K562 (cell line): Measurements from ENCODE around the gene RXFP1. TPM values are rescaled to one million over a fixed set of nuclear protein-coding genes. Genes with fewer than 3 reads are reported as not detected.

Experiments used
- ATAC-seq: fragments of 200-7000 bp; cut with Tn5 transposase; 3 replicates; pipeline ENCODE4 v1.9.1; 2020; ENCODE audit warnings: moderate library complexity
- BruUV-seq: library from RNA; stranded (reverse); fragments of 400-500 nt; replicated peaks from 2 replicates; lab custom pipeline; 2021; lab: Mats Ljungman, UMichigan
- CTCF ChIA-PET: fragments of 300-600 bp; formaldehyde crosslinking; extraction: SDS; loops from one replicate; lab custom pipeline; 2021; ENCODE audit warnings: low intra/inter-chr PET ratio; lab: Yijun Ruan, JAX
- POLR2A ChIA-PET: fragments of 300-600, 350-650 bp; sonication (Branson Sonifier 250); formaldehyde crosslinking; extraction: SDS; loops from one replicate; lab custom pipeline; 2021; ENCODE audit warnings: antibody characterized with exemption, inconsistent platforms; lab: Yijun Ruan, JAX
- DNase-seq, 4 experiments: peaks; one replicate each; pipeline versions ENCODE4 v3.0.0 to v3.0.0-alpha.2; 2011 to 2018; ENCODE audit warnings: low spot score in 3 of 4, mixed read lengths in 3 of 4; ENCODE audit errors: extremely low read depth in 1 of 4
- FAIRE-seq: peaks from 2 replicates; lab custom pipeline; 2011; peaks lifted over from hg19 to GRCh38; lab: Jason Lieb, UNC
- H2AFZ ChIP-seq: 2 replicates; pipeline ENCODE4 v1.6.0; 2011; ENCODE audit warnings: low read depth, low read length, control low read depth, inconsistent platforms
- H3K27ac ChIP-seq: fragments of 200-600 bp; 3 replicates; pipeline ENCODE4 v1.8.0; 2011; ENCODE audit warnings: low read depth, mild to moderate bottlenecking, control low read depth, inconsistent platforms, low read length, moderate library complexity, mixed read lengths; ENCODE audit errors: extremely low read depth
- H3K27me3 ChIP-seq, 2 experiments: fragments of 300-600 bp in 1 of 2; 2 replicates in 1 of 2; 3 replicates in 1 of 2; pipeline versions ENCODE4 v1.6.0 to v1.8.0; 2011; ENCODE audit warnings: inconsistent platforms in 2 of 2, low read length in 2 of 2, mild to moderate bottlenecking in 1 of 2, mixed read lengths in 1 of 2, moderate library complexity in 1 of 2; ENCODE audit not compliant: control insufficient read depth in 2 of 2, insufficient read depth in 2 of 2
- H3K36me3 ChIP-seq: fragments of 300-600 bp; 3 replicates; pipeline ENCODE4 v1.8.0; 2011; ENCODE audit warnings: mild to moderate bottlenecking, low read length, inconsistent platforms; ENCODE audit not compliant: control insufficient read depth, insufficient read depth
- H3K4me1 ChIP-seq, 2 experiments: fragments of 200-600 bp in 1 of 2; replicated peaks in 1 of 2; 2 replicates in 1 of 2; 3 replicates in 1 of 2; pipeline versions ENCODE4 v1.5.1 to v1.8.0; 2011; ENCODE audit warnings: inconsistent platforms in 2 of 2, low read length in 2 of 2, mild to moderate bottlenecking in 1 of 2, mixed read lengths in 1 of 2, moderate library complexity in 1 of 2; ENCODE audit not compliant: control insufficient read depth in 2 of 2, insufficient read depth in 2 of 2
- H3K4me2 ChIP-seq: 2 replicates; pipeline ENCODE4 v1.6.1; 2011; ENCODE audit warnings: low read length, control low read depth, inconsistent platforms, mixed read lengths; ENCODE audit not compliant: insufficient read depth
- H3K4me3 ChIP-seq: fragments of 200-600 bp; sonication (generic), shearing (Covaris generic); 2 replicates; pipeline ENCODE4 v1.5.1; 2016; ENCODE audit warnings: control low read depth, inconsistent platforms
- H3K79me2 ChIP-seq: fragments of 200-600 bp; 3 replicates; pipeline ENCODE4 v1.8.0; 2011; ENCODE audit warnings: low read length, inconsistent platforms; ENCODE audit not compliant: control insufficient read depth, insufficient read depth
- H3K9ac ChIP-seq, 2 experiments: 2 replicates each; pipeline versions ENCODE4 v1.6.0 to v1.6.1; 2011; ENCODE audit warnings: low read depth in 2 of 2, low read length in 2 of 2, control low read depth in 1 of 2, inconsistent platforms in 1 of 2, mild to moderate bottlenecking in 1 of 2, mixed read lengths in 1 of 2; ENCODE audit not compliant: insufficient read depth in 1 of 2
- H3K9me1 ChIP-seq: one replicate; pipeline ENCODE4 v1.6.0; 2011; ENCODE audit warnings: inconsistent platforms, mild to moderate bottlenecking, low read length, moderate library complexity; ENCODE audit not compliant: control insufficient read depth, insufficient read depth
- H3K9me3 ChIP-seq: replicated peaks from 2 replicates; pipeline ENCODE4 v1.5.1; 2011; ENCODE audit warnings: low read depth, low read length, inconsistent platforms; ENCODE audit not compliant: control insufficient read depth, insufficient read depth
- H4K20me1 ChIP-seq: replicated peaks from 2 replicates; pipeline ENCODE4 v1.6.1; 2011; ENCODE audit warnings: low read length, inconsistent platforms, mixed read lengths; ENCODE audit not compliant: control insufficient read depth, insufficient read depth
- BMI1 ChIP-seq: fragments of 150-350 bp; IDR thresholded peaks from 2 replicates; pipeline ENCODE4 v1.6.1; 2014; ENCODE audit warnings: low read length
- EP300 ChIP-seq: IDR thresholded peaks from 2 replicates; pipeline ENCODE4 v1.6.1; 2012; ENCODE audit warnings: low read length, improper control_type of control experiment
- FOXM1 ChIP-seq, 2 experiments: fragments of 450-650 bp in 1 of 2; sonication (generic) in 1 of 2; formaldehyde crosslinking in 1 of 2; IDR thresholded peaks; 2 replicates each; pipeline versions ENCODE4 v1.6.1 to v1.9.0; 2017 to 2022; ENCODE audit warnings: low read depth in 2 of 2, mild to moderate bottlenecking in 2 of 2, missing genetic modification reagents in 1 of 2, moderate library complexity in 1 of 2
- PHB ChIP-seq: fragments of 250-450 bp; sonication (Bioruptor Pico); IDR thresholded peaks from 2 replicates; pipeline ENCODE4 v1.5.0; 2021
- RCOR1 ChIP-seq, 2 experiments: IDR thresholded peaks; 2 replicates each; pipeline ENCODE4 v1.6.1; 2012; ENCODE audit warnings: low read depth in 2 of 2, low read length in 2 of 2, borderline replicate concordance in 1 of 2, improper control_type of control experiment in 1 of 2
- SAP30 ChIP-seq: fragments of 200-600 bp; sonication (generic); IDR thresholded peaks from 2 replicates; pipeline ENCODE4 v1.6.1; 2012; ENCODE audit warnings: borderline replicate concordance, low read depth, mild to moderate bottlenecking, moderate library complexity, low read length, control low read depth, inconsistent platforms; ENCODE audit not compliant: insufficient read depth, poor library complexity, severe bottlenecking
- SFPQ ChIP-seq: fragments of 200-400 bp; formaldehyde crosslinking; IDR thresholded peaks from 2 replicates; pipeline ENCODE4 v1.6.1; 2017; ENCODE audit warnings: mild to moderate bottlenecking, low read depth, low read length, moderate library complexity
- THRB ChIP-seq: fragments of 450-650 bp; formaldehyde crosslinking; conservative IDR thresholded peaks from 2 replicates; pipeline ENCODE4 v1.4.0; 2022; ENCODE audit warnings: mild to moderate bottlenecking, missing genetic modification characterization
- ZKSCAN1 ChIP-seq: fragments of 150-350 bp; IDR thresholded peaks from 2 replicates; pipeline ENCODE4 v1.6.1; 2016; ENCODE audit warnings: low read depth, low read length
- ZNF655 ChIP-seq: fragments of 250-450 bp; sonication (Bioruptor Pico); IDR thresholded peaks from 2 replicates; pipeline ENCODE4 v1.5.0; 2021
- WGBS: fragments of 100-300 bp; shearing (Covaris generic); methylation state at CpG from one replicate; pipeline ENCODE4 v1.1.6; 2016; ENCODE audit warnings: low coverage, mixed read lengths; ENCODE audit not compliant: insufficient coverage; ENCODE audit errors: missing lambda C conversion rate; 5-methylcytosine and 5-hydroxymethylcytosine counted together
- in situ Hi-C: fragments of 300-500 bp; cut with MboI; formaldehyde crosslinking; loops from 4 replicates; pipeline ENCODE4 v1.15.0; 2018; ENCODE audit warnings: inconsistent platforms, mixed read lengths
- intact Hi-C: fragments of 100-400 bp; cut with micrococcal nuclease; formaldehyde crosslinking; loops from 2 replicates; pipeline ENCODE4 v1.14.2; 2022
- polyA plus RNA-seq, 8 experiments: library from polyadenylated mRNA; depleted of rRNA in 4 of 8; stranded (reverse) in 5 of 8; unstranded in 3 of 8; fragments of >200 nt; fragmentation: Nextera tagmentation in 2 of 8; fragmentation: Illumina TruSeq in 1 of 8; extraction: Ambion mirVana in 2 of 8; extraction: Trizol in 1 of 8; gene quantifications; 2 replicates each; pipeline versions ENCODE4 v1.2.1 to v1.2.3, GENCODE V29; 2011 to 2014; ENCODE audit warnings: inconsistent platforms in 1 of 8, missing spikeins in 1 of 8
- total RNA-seq, 7 experiments: library from RNA; depleted of rRNA in 6 of 7; stranded (reverse); fragments of >200 nt in 6 of 7; fragmentation: Illumina TruSeq in 2 of 7; extraction: Trizol in 2 of 7; gene quantifications; 2 replicates each; pipeline versions ENCODE4 v1.2.1 to v1.2.3, GENCODE V29; 2011 to 2021; ENCODE audit warnings: low replicate concordance in 1 of 7

The RXFP1 gene
- total and polyA plus RNA-seq, 9 of the 15 experiments (the other 6 are each of a cell fraction or from before 2014, with no cell fraction given) = 0.03 to 0.06 (median 0.04) TPM; not detected in 6

- ATAC-seq = peak; percentile 53
- H3K4me1 ChIP-seq = no peaks in the 10 kb centered on the region
- in situ Hi-C loops = no loop called here
- H2AFZ ChIP-seq = no peak overlapping the region; the same call in 1 of the 2 replicates
- H4K20me1 ChIP-seq = no peaks in the 10 kb centered on the region
- TF ChIP-seq ZKSCAN1 (no peak), SAP30 (no peak), FOXM1 (IDR thresholded peaks at IDR 0.05; ENCODE audit: low read depth) (no peak), FOXM1 (CRISPR knock-in tag; IDR thresholded peaks at IDR 0.05; ENCODE audit: low read depth) (no peak), RCOR1 (IDR thresholded peaks at IDR 0.05; ENCODE audit: borderline replicate concordance in 1 of 2, low read depth in 2 of 2, low read length in 2 of 2) (no peak), ZNF655 (CRISPR knock-in tag) (no peak), BMI1 (no peak), PHB (CRISPR knock-in tag) (no peak), EP300 (no peak), SFPQ (no peak), THRB (CRISPR knock-in tag) (no peak)
- H3K9me1 ChIP-seq = no peaks in the 10 kb centered on the region
- no peak overlapping the region for H3K27ac ChIP-seq
- H3K9me3 ChIP-seq = no peaks in the 10 kb centered on the region
- intact Hi-C loops = no loop called here
- H3K36me3 ChIP-seq = no peaks in the 10 kb centered on the region
- CTCF ChIA-PET = no interaction called here
- H3K27me3 ChIP-seq = no peaks in the 10 kb centered on the region
- FAIRE-seq = no peak
- no peak overlapping the region for H3K9ac ChIP-seq
- no TSS peak for BruUV-seq
- H3K79me2 ChIP-seq = no peaks in the 10 kb centered on the region
- 2% methylated on average over 3 of the region's 3 CpGs for WGBS
- no peak for DNase-seq
- POLR2A ChIA-PET = no interaction called here
- no peak overlapping the region for H3K4me3 ChIP-seq
- no peak overlapping the region for H3K4me2 ChIP-seq
Measured at GRCh38 chr4:158553364-158553763, 31.7 kb downstream of the RXFP1 start.
